ENCODE measurements around the gene VPS13C.

Gene VPS13C

GRCh38 chr15:61807281-61807929 is 252.8 kb downstream of the VPS13C start:
- TF ChIP-seq CTCF (conservative IDR thresholded peaks at IDR 0.05; ENCODE audit: low read length): no peak
- no peak for DNase-seq (ENCODE audit: low read depth)
- no peak overlapping the region for H3K4me3 ChIP-seq (ENCODE audit: low read length)

All from AG10803 (cell line).